Keratinocyte (primary cell): ENCODE data around the gene FURIN.
"Not testable (repeated sequence)": the region's sequence is repeated elsewhere in the genome, so short reads cannot be mapped to it uniquely, and the experiment has no call there.

Experiments
- CTCF ChIP-seq, 3 experiments: IDR thresholded peaks in 1 of 3; conservative IDR thresholded peaks in 1 of 3; optimal IDR thresholded peaks in 1 of 3; 2 replicates in 2 of 3; 3 replicates in 1 of 3; pipeline versions ENCODE3 to v1.5.1; 2011; ENCODE audit warnings: low read length in 3 of 3, mild to moderate bottlenecking in 3 of 3, moderate library complexity in 2 of 3, control low read depth in 1 of 3, inconsistent platforms in 1 of 3; ENCODE audit not compliant: insufficient read depth in 2 of 3; ENCODE audit errors: extremely low read depth in 1 of 3
- EZH2 ChIP-seq: IDR thresholded peaks from one replicate; pipeline ENCODE4 v1.6.1; 2012; ENCODE audit warnings: inconsistent platforms, mild to moderate bottlenecking, low read length, moderate library complexity

- TF ChIP-seq CTCF (optimal IDR thresholded peaks at IDR 0.05 in 1 of 3, IDR thresholded peaks at IDR 0.05 in 1 of 3, conservative IDR thresholded peaks at IDR 0.05 in 1 of 3; ENCODE audit: extremely low read depth in 1 of 3, insufficient read depth in 2 of 3, low read length in 3 of 3); EZH2: not testable (repeated sequence)
Measured at GRCh38 chr15:90922712-90923322, 54.4 kb downstream of the FURIN start.
